K562 (cell line): ENCODE data around the gene KCNN4. TPM values are rescaled to one million over a fixed set of nuclear protein-coding genes. Genes with fewer than 3 reads are reported as not detected.

Source experiments
- ETS2 ChIP-seq: IDR thresholded peaks from 2 replicates; pipeline ENCODE4 v1.6.1; 2016; ENCODE audit warnings: borderline replicate concordance, missing genetic modification characterization, mild to moderate bottlenecking, moderate library complexity, missing compliant biosample characterization; ENCODE audit not compliant: poor library complexity, severe bottlenecking
- FOXP4 ChIP-seq: sonication (generic); formaldehyde crosslinking; IDR thresholded peaks from 2 replicates; pipeline ENCODE4 v1.8.0; 2022; ENCODE audit warnings: mild to moderate bottlenecking, missing genetic modification reagents, borderline replicate concordance
- POLR2G ChIP-seq: fragments of 200-400 bp; formaldehyde crosslinking; IDR thresholded peaks from 2 replicates; pipeline ENCODE4 v1.6.1; 2017; ENCODE audit warnings: low read depth, mild to moderate bottlenecking, antibody characterized with exemption, low read length, moderate library complexity
- RB1 ChIP-seq: fragments of 450-650 bp; IDR thresholded peaks from 2 replicates; pipeline ENCODE4 v1.6.1; 2017; ENCODE audit warnings: low read depth, mild to moderate bottlenecking
- ZBED1 ChIP-seq: IDR thresholded peaks from 2 replicates; pipeline ENCODE4 v1.6.1; 2014
- polyA plus RNA-seq, 8 experiments: library from polyadenylated mRNA; depleted of rRNA in 4 of 8; stranded (reverse) in 5 of 8; unstranded in 3 of 8; fragments of >200 nt; fragmentation: Nextera tagmentation in 2 of 8; fragmentation: Illumina TruSeq in 1 of 8; extraction: Ambion mirVana in 2 of 8; extraction: Trizol in 1 of 8; gene quantifications; 2 replicates each; pipeline versions ENCODE4 v1.2.1 to v1.2.3, GENCODE V29; 2011 to 2014; ENCODE audit warnings: inconsistent platforms in 1 of 8, missing spikeins in 1 of 8
- total RNA-seq, 7 experiments: library from RNA; depleted of rRNA in 6 of 7; stranded (reverse); fragments of >200 nt in 6 of 7; fragmentation: Illumina TruSeq in 2 of 7; extraction: Trizol in 2 of 7; gene quantifications; 2 replicates each; pipeline versions ENCODE4 v1.2.1 to v1.2.3, GENCODE V29; 2011 to 2021; ENCODE audit warnings: low replicate concordance in 1 of 7
- TF ChIP-seq, protein P1 (sequence below), 2 experiments: fragments of 450-650 bp in 1 of 2; sonication (generic) in 1 of 2; formaldehyde crosslinking; conservative IDR thresholded peaks; 2 replicates each; pipeline versions ENCODE4 v1.4.0 to v1.8.1; 2020 to 2022; ENCODE audit warnings: mild to moderate bottlenecking in 1 of 2, missing genetic modification reagents in 1 of 2

The KCNN4 gene
- total and polyA plus RNA-seq, 9 of the 15 experiments (the other 6 are each of a cell fraction or from before 2014, with no cell fraction given): 0.53 to 37.7 (median 25.9) TPM

GRCh38 chr19:43726736-43727592, 53.8 kb downstream of the KCNN4 start (continued):
- TF ChIP-seq FOXP4 (CRISPR knock-in tag): no peak
- TF ChIP-seq ETS2 (tag): no peak
- TF ChIP-seq, protein P1, sequence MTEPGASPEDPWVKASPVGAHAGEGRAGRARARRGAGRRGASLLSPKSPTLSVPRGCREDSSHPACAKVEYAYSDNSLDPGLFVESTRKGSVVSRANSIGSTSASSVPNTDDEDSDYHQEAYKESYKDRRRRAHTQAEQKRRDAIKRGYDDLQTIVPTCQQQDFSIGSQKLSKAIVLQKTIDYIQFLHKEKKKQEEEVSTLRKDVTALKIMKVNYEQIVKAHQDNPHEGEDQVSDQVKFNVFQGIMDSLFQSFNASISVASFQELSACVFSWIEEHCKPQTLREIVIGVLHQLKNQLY (CRISPR knock-in tag; conservative IDR thresholded peaks at IDR 0.05): no peak
- TF ChIP-seq RB1: no peak
- TF ChIP-seq ZBED1: no peak
- TF ChIP-seq POLR2G: peak; percentile 57
